GM20000 (cell line): ENCODE data around the gene LMX1B.

Source experiments
- DNase-seq: peaks from one replicate; pipeline ENCODE4 v3.0.0; 2012; ENCODE audit warnings: low spot score
- CTCF ChIP-seq: IDR thresholded peaks from 2 replicates; pipeline ENCODE4 v1.5.1; 2012; ENCODE audit warnings: mild to moderate bottlenecking, control low read depth; ENCODE audit errors: extremely low read depth, missing control alignments

LMX1B gene

GRCh38 chr9:126677188-126678084 is 63.7 kb downstream of the LMX1B start:
- no peak for DNase-seq
- no peak for TF ChIP-seq CTCF

GRCh38 chr9:126678989-126679388 is 65.3 kb downstream of the LMX1B start:
- no peak for DNase-seq
- TF ChIP-seq CTCF, result no peak

GRCh38 chr9:126681336-126681735 is 67.6 kb downstream of the LMX1B start:
- no peak for TF ChIP-seq CTCF
- no peak for DNase-seq

- DNase-seq, result no peak
- no peak for TF ChIP-seq CTCF
Observed at GRCh38 chr9:126682113-126682810, 68.5 kb downstream of the LMX1B start.

- no peak for TF ChIP-seq CTCF
- DNase-seq, result no peak
Observed at GRCh38 chr9:126682928-126683697, 69.4 kb downstream of the LMX1B start.

GRCh38 chr9:126683698-126684044 is 69.9 kb downstream of the LMX1B start:
- no peak for DNase-seq
- TF ChIP-seq CTCF, result no peak

GRCh38 chr9:126684345-126684744 is 70.6 kb downstream of the LMX1B start:
- no peak for DNase-seq
- TF ChIP-seq CTCF, result no peak
